ENCODE data around the gene CDC42SE1.
"Not testable (repeated sequence)": the region's sequence is repeated elsewhere in the genome, so short reads cannot be mapped to it uniquely, and the experiment has no call there.

Gene CDC42SE1, protein sequence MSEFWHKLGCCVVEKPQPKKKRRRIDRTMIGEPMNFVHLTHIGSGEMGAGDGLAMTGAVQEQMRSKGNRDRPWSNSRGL

DNA sequence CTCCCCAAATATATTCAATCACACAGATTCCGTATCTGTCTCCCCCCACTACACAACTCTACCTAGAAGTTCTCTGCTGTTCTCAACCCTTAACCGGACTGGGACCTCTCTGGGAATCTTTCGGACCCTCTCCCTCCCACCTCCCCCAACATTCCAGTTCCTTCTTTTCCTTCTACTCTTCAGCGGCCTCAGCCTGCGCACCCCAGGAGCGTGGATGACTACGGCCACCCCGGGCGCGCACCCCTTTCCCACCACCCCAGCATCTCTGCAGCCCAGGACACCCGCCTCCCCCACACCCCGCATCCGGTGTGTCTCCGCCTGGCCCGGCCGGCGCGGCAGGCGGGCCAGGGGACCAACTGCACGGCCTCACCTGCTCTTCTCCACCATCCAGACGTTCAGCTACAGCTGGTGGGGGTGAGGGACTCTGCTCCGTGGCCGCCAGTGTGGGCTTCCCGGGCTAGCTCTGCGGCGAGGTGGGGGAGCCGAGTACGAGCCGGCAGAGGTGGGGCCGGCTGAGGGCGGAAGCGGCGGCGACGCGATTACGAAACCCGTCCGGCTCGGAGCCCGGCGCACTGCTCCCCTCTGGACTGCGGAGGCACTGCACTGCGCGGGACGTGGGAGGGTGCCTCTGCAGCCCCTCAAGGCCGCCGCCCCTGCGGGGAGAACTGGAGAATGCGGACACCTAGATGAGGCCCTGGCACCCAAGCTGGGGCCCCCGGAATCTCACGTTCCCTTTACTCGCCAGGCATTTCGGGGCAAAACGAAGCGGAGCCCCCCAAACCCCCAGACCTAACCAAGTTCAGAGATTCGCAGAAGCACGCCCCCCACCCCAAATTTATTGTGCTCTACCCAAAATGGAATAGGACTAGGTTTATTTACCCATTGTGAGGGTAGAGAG is at the start of gene CDC42SE1:
CDC42SE1 (minus strand) TSS at position 514 of the 898 bp plus-strand sequence. CDS start 3,892 bp downstream, outside the sequence.
- peak; percentile 85 for DNase-seq

GRCh38 chr1:151108331-151108730 is 48.9 kb upstream of the CDC42SE1 start:
- DNase-seq = no peak

- DNase-seq = no peak
Measured at GRCh38 chr1:151106894-151107293, 47.5 kb upstream of the CDC42SE1 start.

- DNase-seq = no peak
Measured at GRCh38 chr1:151104630-151105029, 45.2 kb upstream of the CDC42SE1 start.

GRCh38 chr1:151098126-151098525 is 38.7 kb upstream of the CDC42SE1 start:
- no peak for DNase-seq

- not testable (repeated sequence) for DNase-seq
Measured at GRCh38 chr1:151097426-151097825, 38.0 kb upstream of the CDC42SE1 start.

- DNase-seq = no peak
Measured at GRCh38 chr1:151085953-151086559, 26.6 kb upstream of the CDC42SE1 start.

GRCh38 chr1:151072224-151072623 is 12.8 kb upstream of the CDC42SE1 start:
- no peak for DNase-seq

GRCh38 chr1:151070474-151071276 is 11.3 kb upstream of the CDC42SE1 start, which contains the start of gene GABPB2:
Gene GABPB2, plus strand, starts transcription at chr1:151070761. Its CDS starts 17,429 bp downstream, at chr1:151088190.
- DNase-seq = peak; percentile 90

DNA sequence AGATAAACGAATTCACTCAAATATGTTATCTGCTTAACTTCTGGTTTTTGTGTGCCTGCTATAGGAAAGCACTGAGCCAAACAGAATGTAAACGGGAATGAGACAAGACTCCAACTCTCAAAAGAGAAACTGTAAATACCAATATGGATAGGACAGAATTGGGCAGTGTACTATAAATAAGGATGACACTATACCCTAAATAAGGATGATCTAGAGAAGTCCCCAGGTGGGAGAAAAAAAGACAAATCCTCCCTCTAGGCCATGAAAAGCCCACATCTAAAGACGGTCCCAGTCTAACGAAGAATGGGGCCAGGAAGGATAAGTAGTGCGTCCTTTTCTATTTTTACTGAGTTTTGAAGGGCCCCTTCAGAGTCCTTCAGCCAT is 9.7 kb upstream of the CDC42SE1 start:
- no peak for DNase-seq

DNA sequence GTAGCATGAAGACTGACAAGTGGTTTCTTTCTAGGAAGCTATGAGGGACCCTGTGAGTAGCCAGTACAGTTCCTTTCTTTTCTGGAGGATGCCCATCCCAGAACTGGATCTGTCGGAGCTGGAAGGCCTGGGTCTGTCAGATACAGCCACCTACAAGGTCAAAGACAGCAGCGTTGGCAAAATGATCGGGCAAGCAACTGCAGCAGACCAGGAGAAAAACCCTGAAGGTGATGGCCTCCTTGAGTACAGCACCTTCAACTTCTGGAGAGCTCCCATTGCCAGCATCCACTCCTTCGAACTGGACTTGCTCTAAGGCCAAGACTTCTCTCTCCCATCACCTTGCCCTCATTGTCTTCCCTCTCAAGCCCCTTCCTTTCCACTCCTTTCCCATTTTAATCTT is 7.8 kb upstream of the CDC42SE1 start:
- DNase-seq = no peak

GRCh38 chr1:151065089-151065645 is 5.7 kb upstream of the CDC42SE1 start:
- no peak for DNase-seq

- DNase-seq = no peak
Measured at GRCh38 chr1:151062741-151063371, 3.4 kb upstream of the CDC42SE1 start.

DNA sequence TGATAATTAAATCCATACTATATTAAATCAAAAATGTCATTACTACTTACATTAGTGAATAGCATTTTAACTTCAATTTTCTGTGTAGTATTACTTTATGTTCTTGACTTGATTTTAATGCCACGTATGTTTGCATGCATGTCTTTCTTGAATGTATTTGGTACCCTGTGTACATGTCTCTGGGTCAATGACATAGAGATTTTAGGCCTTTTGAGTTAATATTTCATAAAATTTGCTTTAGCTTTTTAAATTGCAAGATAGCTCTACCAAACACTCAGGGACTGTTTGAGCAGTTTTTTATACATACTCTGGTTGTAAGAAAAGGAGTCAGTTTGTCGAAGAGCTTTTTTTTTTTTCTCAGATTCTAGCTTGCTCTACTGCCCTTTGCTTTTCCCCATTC is 2.3 kb upstream of the CDC42SE1 start:
- no peak for DNase-seq

DNA sequence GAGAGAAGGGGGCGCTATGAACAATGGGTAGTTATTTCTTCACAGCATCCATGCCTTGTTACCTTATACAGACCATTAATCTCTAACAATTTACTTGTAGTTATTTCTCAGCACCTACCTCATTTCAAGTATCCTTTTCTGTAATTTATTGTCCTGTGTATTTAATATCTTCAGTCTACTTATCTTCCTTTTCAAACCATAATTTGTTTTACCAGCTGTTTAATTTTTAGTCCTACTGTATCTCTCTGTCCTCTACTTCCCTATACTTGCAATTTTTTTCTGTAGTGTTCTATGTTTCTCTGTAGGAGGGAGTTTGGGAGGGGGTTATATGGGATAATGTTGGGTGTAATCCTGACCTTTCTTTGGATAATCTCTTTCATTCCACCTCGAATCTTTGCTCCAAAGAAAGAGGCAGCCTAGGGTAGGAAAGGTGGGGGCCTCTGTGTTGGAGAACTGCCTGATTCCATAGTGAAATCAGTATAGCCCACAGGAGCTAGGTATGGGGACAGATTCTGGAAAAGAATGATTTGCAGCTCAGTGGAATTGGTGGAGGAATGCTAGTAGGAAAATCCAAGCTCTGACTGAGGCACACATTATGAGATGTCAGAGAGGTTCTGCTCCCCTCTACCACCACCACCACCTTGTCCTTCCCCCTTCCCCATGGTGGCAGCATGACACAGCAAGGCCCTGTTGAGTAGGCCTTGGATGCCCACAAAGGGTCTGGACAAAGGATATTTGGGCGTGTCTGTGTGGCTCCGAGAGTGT is 1.4 kb upstream of the CDC42SE1 start:
- DNase-seq = no peak

DNA sequence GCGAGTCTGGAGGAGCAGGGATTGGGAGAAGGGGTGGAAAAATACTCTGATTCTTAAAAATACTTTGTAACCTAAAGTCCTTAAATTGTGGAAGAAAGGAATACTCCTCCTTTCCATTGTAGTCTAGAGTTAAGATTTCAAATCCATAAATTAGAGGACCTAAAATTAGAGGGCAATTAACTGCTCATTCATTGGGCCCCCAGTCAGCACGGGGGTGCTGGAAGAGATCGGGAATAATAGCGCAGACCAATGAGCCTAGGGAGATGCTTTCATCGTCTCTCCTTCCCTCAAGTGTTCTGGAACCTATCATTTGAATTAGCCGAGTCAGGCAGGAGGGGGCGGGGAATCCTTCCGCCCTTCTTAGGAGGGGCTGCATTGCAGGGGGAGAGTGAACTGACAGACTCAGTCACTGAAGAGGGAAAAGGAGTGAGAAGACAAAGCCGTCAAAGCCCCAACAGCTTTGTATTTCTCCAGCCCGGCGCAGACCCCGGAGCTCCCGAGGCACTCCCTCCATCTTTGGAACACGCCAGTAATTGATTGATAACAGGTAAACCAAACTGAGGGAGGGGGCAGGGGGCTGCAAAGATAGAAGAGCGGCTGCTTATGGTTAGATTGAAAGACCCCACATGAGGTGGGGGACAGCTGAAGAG is 710 bp upstream of the CDC42SE1 start, which contains the start of gene MLLT11:
MLLT11 (plus strand) TSS at position 391 of the 650 bp plus-strand sequence. CDS start 6,828 bp downstream, outside the sequence.
- peak; percentile 27 for DNase-seq

DNA sequence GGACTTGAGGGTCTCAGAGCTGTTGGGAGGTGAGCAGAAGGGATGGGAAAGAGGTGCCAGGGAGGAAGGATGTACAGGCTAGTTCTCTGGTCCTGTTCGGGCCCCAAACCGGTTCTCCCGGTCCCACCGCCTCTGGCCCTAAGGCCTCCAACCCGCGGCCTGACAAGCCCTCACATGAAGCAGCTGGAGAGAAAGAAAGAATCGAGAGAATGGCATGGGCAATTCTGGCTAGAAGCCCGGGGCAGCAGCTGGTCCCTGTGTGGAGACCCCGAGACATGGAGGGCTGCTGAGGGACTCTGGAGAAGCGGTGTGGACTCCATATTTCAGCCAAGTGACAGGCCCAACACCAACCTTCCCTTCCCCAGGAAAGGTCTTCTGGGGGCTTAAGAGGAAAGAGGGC is 730 bp downstream of the CDC42SE1 start:
- no peak for DNase-seq

- no peak for DNase-seq
Measured at GRCh38 chr1:151056149-151056548, 3.3 kb downstream of the CDC42SE1 start.

GRCh38 chr1:151055581-151055980 is 3.8 kb downstream of the CDC42SE1 start:
- DNase-seq = no peak

DNA sequence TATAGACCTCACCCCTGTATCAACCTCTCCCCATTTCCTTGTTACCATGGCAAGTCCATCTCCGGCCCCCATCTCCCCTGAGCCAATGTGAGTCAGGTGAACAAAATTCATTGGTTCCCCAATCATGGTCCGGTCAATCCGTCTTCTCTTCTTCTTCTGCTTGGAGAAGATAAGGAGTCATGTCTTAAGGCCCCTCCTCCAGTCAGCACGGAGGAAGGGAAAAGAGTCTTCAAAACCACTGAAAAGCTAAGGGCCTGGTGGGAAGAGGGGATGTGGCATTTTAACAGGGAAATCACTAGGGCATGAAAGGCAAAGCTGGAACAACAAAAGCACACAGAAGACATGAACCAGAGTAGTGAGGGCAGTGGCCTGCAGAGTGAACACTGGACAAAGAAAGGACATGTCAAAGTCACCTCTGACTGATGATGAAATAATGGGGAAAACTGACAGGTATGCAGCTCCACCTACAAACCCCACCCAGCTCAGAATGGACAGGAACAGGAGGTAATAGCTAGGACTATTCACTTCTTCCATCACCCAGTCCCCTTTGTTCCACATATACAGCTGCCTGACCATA is 4.4 kb downstream of the CDC42SE1 start:
- no peak for DNase-seq
